GM18511 (cell line): Measurements from ENCODE around the gene G0S2.
A peak's percentile ranks its signal among the peaks of the same experiment; 100 is the strongest.
"Not testable (repeated sequence)": the region's sequence is repeated elsewhere in the genome, so short reads cannot be mapped to it uniquely, and the experiment has no call there.

Experiments
- ATAC-seq: cut with Tn5 transposase; IDR thresholded peaks from one replicate; pipeline ENCODE4 v1.9.1; 2021; ENCODE audit warnings: mild to moderate bottlenecking, moderate library complexity; ENCODE audit not compliant: unreplicated experiment

Gene G0S2

DNA sequence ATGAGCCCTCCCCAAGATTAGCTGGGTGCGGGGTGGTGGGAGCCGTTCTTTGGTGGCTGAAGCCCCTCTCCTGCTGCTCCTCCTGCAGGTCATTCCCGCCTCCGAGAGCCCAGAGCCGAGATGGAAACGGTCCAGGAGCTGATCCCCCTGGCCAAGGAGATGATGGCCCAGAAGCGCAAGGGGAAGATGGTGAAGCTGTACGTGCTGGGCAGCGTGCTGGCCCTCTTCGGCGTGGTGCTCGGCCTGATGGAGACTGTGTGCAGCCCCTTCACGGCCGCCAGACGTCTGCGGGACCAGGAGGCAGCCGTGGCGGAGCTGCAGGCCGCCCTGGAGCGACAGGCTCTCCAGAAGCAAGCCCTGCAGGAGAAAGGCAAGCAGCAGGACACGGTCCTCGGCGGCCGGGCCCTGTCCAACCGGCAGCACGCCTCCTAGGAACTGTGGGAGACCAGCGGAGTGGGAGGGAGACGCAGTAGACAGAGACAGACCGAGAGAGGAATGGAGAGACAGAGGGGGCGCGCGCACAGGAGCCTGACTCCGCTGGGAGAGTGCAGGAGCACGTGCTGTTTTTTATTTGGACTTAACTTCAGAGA lies 448 bp downstream of the G0S2 start:
- no peak for ATAC-seq

GRCh38 chr1:209678981-209679539 lies 3.8 kb downstream of the G0S2 start:
- no peak for ATAC-seq

DNA sequence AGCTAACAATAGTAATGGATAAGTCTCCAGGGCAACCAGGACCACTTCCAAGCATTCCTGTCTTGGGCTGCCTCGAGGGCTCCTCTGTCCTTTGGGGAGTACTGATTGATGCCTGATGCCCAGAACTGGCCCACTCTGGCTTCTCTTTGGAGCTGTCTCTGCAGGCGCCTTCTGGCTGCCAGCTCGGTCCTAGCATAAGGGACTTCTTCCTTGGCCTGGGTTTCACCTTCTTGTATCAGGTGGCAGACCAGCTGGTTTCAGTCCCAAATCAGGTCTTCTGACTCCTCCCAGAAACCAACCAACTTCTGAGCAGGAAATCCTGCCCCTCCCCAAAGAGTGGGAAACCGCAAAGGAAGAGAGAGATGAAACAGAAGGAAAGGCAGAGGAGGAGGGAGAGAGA lies 10.6 kb downstream of the G0S2 start:
- peak; percentile 78 for ATAC-seq

GRCh38 chr1:209686322-209686721 lies 11.1 kb downstream of the G0S2 start:
- no peak for ATAC-seq

DNA sequence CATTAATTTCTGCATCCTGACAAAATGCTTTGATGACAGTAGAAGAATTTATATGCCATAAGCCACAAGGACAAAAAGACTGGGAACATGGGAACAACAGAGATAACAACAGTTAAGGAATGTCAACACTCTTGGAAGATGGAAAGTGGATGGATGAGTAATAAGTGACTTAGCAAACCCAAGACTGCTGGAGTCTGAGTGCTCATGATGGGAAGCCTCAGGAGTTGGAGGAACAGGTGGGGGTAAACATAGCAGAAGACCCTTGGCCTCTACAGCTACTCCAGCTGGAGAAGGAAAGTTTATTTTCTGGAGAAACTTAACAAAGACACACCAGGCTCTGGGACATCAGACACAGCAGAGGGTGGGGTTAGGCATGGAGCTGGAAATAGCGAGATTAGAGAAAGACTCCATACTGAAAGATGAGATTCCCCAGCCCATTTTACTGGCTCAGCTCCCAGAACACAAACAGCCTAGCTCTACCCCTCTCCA lies 13.6 kb downstream of the G0S2 start:
- ATAC-seq, result no peak

DNA sequence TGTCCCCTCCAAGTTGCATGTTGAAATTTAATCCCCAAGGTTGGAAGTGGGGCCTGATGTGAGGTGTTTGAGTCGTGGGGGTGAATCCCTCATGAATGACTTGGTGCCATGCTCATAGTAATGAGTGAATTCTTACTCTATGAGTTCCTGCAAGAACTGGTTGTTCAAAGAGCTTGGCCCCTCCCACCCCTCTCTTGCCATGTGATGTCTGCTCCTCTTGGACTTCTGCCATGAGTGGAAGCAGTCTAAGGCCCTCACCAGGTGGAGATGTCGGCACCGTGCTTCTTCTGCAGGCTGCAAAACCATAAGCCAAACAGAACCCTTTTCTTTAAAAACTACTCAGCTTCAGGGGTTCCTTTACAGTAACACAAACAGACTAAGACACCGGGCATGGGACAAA lies 14.3 kb downstream of the G0S2 start:
- no peak for ATAC-seq

DNA sequence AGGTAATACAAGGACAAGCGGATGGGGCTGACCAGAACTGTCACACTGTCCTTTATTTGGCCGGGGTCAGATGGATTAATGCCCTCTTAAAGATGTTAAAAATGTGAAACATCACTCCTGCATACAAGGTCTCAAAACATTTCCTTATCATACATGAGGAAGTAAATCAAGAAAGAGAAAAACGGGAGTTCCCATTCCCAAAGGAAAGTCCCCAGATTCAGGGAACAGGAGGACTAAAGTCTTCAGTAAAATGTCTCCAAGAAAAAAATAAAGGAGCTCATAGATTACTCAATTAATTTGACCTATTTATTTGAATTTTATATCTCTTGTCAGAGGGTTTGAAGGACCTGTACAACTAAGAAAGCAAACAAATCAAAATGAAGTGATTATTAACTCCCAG lies 16.0 kb downstream of the G0S2 start:
- no peak for ATAC-seq

DNA sequence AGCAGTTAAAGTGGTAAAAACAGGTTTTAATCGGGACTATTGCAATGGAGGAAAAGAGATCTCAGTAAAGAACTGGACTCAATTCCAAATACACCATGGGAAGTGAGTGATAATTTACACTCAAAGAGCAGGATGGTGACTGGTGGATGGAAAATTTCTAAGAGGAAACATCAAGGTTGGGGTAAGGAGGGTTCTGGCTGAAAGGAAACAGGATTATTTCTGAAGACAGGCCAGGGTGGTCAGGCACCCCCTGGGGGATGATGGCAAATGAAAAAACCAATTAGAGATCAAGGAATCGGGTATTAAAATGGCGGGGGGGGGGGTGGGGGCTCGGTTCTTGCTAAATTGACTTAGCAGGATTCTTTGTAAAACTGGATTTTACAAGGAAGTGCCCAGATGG lies 17.1 kb downstream of the G0S2 start:
- ATAC-seq, result no peak

DNA sequence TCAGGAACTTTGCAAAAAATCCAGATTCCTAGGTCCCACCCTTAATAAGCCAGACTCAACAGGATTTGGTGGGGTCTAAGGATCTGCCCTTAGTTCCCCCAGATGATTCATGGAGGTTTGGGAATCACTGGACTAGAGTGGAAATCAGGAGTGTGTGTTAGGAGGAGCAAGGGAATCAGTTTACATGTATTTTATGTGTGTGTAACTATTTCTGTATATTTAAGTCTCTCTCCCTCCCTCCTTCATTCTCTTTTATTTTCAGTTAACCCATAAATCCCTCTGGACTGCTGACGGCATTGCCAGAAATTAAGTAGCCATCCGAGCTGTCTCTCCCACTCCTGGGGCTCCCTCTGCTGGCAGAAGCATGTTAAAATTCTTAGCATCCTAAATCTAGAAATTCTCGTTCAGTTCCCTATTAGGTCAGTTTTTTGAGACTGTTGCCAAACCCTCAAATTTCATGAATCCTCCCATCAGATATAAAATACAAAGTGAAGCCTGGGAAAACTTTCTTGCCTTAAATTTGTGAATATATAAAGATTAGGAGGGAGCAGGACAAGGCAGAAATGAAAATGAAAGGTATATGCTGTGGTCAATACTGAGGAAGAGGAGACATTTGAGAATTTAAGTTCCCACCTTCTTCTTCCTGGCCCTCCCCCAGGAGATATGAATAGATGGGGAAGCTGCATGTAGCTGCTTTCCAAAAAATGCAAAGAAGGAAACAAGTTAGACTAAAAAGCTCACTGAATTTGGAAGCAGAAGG lies 17.7 kb downstream of the G0S2 start:
- peak; percentile 70 for ATAC-seq

DNA sequence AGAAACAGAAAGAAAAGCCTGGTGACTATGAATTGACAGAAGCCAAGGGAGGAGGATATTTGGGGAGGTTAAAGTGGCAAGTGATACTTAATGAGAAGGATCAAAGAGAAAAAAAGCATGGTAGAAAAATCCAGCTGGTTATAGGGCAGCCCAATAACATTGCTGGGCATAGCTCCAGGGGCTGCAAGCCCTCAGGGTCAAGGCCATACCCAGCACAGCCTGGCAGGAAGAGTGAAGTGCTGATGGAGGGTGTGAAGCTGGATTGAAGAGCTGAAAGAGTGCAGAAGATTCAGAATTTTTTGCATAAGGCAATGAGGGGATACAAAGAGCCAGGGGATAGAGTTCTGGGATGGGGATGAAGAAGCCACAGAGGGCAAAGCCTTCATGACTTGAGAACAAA lies 21.5 kb downstream of the G0S2 start:
- ATAC-seq, result no peak

DNA sequence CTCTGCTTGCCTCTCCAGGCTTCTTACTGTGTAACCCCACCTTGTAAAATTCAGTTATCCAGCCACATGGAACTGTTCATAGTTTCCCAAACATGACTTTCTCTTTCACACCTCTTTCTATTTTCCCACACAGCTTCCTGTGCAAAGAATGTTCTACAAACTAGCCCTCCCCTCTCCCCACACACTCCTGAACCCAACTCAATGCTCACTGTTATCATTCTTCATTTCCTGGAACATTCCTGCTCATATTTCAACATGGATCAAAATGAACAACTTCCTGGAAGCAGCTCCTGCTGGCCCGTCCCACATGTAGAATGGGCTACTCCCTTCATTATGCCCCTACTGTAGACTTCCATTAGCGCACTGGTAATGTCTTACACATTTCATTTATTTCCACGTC lies 21.9 kb downstream of the G0S2 start:
- ATAC-seq, result no peak

- ATAC-seq, result not testable (repeated sequence)
Measured at GRCh38 chr1:209700686-209701085, 25.5 kb downstream of the G0S2 start.

GRCh38 chr1:209702832-209703231 lies 27.6 kb downstream of the G0S2 start:
- ATAC-seq, result no peak

DNA sequence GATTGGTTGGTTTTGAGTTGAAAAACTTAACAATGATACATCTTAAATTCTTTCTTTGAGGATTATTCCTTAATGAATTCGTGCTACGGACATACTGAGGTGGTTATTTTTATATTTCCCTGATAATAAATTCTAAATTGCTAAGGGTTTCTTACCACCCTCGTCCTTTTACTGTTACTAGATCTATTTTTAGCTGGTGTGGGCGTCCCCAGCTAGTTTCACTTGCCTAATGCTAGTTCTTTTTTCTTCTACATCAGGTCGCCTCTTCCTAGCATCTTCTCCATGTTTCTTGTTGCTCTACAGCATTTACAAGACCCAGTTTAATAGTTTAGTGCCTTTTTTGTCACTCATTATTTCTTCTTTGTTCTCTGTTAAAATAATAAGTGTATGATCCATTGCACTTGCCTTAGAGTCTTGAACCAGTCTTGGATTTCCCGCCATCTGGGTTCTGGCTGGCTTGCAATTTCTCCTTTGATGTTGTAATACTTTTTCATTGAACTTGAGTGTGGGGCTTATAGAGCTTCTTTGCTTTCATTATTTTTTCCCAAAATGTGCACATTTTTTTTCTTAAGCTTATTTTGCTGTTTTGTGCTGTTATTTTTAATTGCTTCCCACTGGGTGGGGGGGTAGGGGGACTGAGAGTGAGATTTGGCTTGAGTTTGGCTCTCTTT lies 28.8 kb downstream of the G0S2 start:
- ATAC-seq, result peak; percentile 69

DNA sequence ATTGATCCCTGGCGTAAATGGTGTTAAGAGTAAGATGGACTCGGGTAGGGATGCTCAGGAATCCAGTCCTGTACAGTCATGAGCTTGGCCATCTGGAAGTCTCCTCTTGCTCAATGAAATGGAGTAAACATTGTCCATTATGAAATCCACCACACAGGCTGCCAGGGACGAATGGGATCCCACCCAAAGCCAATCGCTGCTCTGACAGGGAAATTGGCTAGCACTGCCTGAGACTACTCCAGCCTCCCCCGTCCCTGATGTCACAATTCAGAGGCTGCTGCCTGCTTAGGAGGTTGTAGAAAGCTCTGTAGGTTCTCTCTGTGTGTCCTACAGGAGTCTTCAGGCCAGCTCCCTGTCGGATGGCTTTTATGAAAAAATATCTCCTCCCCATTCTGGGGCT lies 29.4 kb downstream of the G0S2 start, which contains the start of gene HSD11B1:
TSS of gene HSD11B1 (plus strand) at position 263 of the 400 bp plus-strand sequence. CDS start at position 360, 97 bp downstream.
- ATAC-seq, result no peak

DNA sequence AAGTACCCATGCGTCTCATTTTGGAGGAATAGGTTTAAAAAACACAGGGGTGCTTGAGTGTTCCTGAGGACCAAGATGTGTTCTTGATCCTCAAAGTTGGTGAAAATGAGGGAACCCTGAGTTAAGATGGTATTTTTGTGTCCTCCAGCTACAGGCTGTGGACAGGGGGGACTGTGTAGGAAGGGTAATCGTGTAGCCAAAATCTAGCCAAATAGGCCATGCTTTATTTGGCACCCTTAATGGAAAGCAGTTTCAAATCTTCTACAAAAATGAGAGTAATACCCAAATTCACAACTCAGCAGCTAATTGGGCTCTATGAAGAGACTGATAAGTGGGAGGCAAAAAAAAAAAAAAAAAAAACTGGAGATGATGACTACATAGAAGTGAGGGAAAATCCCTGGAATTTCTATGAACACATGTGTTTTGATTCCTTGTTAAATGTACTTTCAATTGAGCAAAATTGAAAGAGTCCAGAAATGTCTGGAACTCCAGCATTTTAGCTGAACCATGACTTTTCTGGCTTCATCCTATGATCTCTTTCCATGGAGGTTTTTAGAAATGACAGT lies 29.9 kb downstream of the G0S2 start:
- ATAC-seq, result no peak

GRCh38 chr1:209706622-209707021 lies 31.4 kb downstream of the G0S2 start:
- ATAC-seq, result no peak

GRCh38 chr1:209707308-209707707 lies 32.1 kb downstream of the G0S2 start:
- ATAC-seq, result no peak

DNA sequence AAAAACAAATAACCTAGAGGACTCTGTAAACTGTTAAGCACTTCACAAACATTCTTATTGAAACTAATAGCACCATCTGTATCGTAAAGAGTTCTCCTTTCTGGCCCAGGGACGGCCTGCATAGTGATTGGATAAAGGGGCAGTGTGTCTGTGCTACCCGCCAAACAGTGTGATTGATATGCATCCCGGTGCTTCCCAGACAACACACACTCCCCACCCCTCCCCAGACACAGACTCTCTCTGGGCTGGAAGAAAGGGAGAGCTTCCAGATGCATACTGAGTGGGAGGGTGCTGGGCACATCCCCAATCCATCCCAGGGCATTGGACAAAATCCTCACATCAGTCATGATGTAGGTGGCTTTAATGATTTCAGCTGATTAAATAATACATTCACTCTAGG lies 33.1 kb downstream of the G0S2 start:
- no peak for ATAC-seq

- ATAC-seq, result no peak
Measured at GRCh38 chr1:209710093-209710492, 34.9 kb downstream of the G0S2 start.

GRCh38 chr1:209710847-209711246 lies 35.6 kb downstream of the G0S2 start:
- ATAC-seq, result no peak
